A172 (cell line): Measurements from ENCODE around the gene ZC3H10. TPM values are rescaled to one million over a fixed set of nuclear protein-coding genes. Genes with fewer than 3 reads are reported as not detected.
"Not testable (repeated sequence)": the region's sequence is repeated elsewhere in the genome, so short reads cannot be mapped to it uniquely, and the experiment has no call there.

Experiments
- DNase-seq: peaks from one replicate; pipeline ENCODE4 v3.0.0-alpha.2; 2015; ENCODE audit warnings: low spot score
- total RNA-seq: library from RNA; depleted of rRNA; stranded (reverse); fragments of >200 nt; shearing (Covaris generic); gene quantifications from 2 replicates; pipeline ENCODE4 v1.2.3, GENCODE V29; 2014

ZC3H10 gene
- total RNA-seq, 1 experiment from 2014 or later = 1.8 TPM

GRCh38 chr12:56102683-56103065 is 15.4 kb upstream of the ZC3H10 start:
- no peak for DNase-seq

GRCh38 chr12:56103066-56103711 is 14.9 kb upstream of the ZC3H10 start:
- no peak for DNase-seq

- DNase-seq = no peak
These were observed 14.3 kb upstream of the ZC3H10 start for GRCh38 chr12:56103823-56104108.

- DNase-seq = peak; percentile 96
These were observed 13.8 kb upstream of the ZC3H10 start, which contains the start of gene PA2G4 for GRCh38 chr12:56104109-56104814. Gene PA2G4, plus strand, starts transcription at chr12:56104559. Its CDS starts 179 bp downstream, at chr12:56104738.

GRCh38 chr12:56104815-56105608 is 13.1 kb upstream of the ZC3H10 start:
- no peak for DNase-seq

DNA sequence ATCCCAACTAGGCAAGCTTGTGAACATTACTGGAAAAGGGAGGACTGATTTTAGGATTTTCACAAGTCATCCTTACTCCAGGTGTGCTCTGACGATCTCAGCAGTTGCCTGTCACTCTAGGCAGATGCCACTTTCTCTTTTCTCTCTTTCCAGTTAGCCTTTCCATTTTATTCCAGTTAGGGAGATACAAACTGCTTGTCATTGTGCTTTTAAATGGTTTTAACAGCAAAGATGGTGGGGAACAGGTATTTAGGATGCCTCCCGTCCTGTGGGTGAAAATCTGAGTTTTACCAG is 12.5 kb upstream of the ZC3H10 start:
- DNase-seq = no peak

DNA sequence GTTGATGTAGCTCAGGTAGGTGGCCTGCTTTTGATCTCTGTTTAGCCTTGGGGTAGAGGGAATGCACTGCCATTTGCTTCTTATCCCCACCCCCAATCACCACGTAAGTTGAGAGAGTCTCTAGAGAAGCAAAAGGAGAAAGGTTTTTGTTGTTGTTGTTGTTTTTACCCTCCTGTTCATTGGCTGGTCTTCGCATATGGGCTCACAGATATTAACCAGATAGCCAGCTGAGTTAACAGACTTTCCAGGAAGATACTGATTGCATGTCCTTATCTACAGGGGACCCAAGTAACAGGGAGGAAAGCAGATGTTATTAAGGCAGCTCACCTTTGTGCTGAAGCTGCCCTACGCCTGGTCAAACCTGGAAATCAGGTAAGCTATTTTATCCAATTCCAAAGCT is 10.8 kb upstream of the ZC3H10 start:
- no peak for DNase-seq

DNA sequence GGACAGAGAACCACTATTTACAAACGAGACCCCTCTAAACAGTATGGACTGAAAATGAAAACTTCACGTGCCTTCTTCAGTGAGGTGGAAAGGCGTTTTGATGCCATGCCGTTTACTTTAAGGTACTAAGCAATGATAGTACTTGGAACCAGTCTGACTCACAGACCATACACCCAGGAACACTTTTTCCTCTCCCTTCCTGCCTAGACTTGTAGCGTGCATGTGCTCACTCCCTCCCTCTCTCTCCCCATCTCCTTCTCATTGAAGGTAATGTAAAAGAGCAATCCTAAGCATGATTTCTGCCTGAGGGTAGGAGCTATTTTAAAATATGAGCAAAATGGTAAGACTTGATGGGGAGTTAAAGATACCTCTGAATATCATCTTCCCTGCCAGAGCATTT is 7.5 kb upstream of the ZC3H10 start:
- DNase-seq = no peak

DNA sequence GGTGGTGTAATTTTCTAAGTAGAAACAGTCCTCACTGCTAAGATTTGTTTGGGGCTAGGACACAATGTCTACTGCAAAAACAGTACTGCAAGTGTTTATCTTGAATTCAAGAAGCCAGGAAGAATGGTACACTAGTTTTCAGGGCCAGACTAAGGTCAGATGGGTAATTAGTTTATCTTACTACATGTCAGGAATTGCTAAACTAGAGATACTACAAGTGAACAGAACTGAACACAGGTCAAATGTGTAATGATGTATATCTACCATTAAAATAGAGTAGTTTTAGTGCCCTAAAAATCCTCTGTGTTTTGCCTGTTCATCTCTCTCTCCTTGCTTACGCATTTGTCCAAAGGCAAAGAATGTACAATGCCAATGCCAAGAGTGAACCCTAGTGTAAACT is 4.0 kb upstream of the ZC3H10 start:
- DNase-seq = no peak

DNA sequence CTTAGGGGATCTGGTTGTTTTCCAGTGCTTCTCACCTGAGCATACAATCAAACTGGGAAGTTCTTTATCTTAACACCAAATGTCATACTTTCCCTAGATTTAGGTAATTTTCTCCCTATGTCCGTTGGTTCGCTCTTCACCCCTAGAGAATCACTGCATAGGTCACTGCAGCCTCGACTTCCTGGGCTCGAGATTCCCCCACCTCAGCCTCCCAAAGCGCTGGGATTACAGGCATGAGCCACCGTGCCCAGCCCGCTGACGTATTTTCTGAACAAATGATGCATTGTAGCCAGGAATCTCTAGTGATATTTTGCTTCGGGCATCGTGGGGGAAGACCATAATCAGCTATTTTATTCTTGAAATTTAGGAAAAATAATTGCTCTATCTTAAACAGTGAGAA is 2.7 kb upstream of the ZC3H10 start:
- no peak for DNase-seq

DNA sequence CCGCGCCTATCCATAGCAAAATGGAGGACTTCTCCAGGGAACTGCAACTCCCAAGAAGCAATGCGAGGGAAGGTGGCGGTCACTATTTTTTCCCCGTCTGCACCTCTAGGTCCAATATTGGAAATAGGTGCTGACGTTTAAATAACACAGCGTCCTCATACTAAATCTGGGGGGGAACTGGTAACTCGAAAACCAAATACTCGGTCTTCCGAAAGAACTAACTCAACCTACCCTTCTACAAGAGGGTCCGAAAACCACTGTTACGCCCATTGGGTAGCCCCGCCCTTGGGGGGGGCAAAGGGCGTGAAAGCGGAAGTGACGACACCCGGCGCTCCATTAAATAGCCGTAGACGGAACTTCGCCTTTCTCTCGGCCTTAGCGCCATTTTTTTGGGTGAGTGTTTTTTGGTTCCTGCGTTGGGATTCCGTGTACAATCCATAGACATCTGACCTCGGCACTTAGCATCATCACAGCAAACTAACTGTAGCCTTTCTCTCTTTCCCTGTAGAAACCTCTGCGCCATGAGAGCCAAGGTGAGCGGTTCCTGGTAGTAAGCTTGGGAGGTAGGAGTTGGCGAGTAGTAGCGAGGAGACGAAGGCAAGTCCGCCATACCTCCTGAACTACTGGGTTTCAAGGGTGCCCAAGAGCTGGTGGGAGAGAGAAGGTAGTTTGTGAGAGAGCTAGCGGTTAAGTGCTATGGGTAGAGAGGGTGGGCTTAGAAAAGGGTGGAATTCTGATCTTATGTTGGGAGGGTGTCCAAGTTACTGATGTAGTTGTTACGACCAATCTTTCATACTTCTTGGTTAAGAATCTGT is 1.6 kb upstream of the ZC3H10 start, which contains the start of gene RPL41:
Gene RPL41 (plus strand): TSS at position 367 of the 815 bp plus-strand sequence.
- peak; percentile 89 for DNase-seq

GRCh38 chr12:56117082-56117706 is 872 bp upstream of the ZC3H10 start:
- DNase-seq = not testable (repeated sequence)

DNA sequence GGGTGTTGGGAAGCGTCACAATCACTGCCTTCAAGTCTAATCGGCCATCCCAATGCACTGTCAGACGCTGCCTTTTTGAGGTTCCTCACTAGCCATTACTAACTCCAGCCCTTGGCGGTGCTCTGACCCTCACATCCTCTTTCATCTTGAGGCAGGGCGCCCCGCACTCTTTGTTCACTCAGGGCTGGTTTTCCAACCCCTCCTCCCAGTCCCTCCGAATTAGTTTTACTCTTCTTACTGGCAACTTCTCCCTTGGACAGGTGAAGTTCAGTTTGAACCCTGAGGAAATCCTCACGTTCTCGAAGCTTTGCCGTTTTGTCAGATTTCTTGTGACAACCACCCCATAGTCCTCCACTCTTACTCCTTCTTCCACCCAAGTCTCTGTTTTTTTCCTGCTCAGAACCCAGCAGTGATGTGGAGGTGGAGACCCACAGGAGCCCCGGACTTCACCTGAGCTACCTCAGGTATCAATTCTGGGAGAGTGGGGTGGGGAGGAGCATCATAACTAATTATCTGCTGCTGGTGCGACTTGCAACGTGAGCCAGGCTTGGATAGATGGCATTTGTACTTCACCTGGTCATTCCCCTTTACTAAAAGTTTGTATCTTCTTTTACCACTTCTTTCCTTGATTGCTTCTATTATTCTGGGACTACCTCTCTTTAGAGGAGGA is 757 bp downstream of the ZC3H10 start:
- DNase-seq = no peak

GRCh38 chr12:56119361-56119796 is 1.3 kb downstream of the ZC3H10 start:
- DNase-seq = peak; percentile 89

DNA sequence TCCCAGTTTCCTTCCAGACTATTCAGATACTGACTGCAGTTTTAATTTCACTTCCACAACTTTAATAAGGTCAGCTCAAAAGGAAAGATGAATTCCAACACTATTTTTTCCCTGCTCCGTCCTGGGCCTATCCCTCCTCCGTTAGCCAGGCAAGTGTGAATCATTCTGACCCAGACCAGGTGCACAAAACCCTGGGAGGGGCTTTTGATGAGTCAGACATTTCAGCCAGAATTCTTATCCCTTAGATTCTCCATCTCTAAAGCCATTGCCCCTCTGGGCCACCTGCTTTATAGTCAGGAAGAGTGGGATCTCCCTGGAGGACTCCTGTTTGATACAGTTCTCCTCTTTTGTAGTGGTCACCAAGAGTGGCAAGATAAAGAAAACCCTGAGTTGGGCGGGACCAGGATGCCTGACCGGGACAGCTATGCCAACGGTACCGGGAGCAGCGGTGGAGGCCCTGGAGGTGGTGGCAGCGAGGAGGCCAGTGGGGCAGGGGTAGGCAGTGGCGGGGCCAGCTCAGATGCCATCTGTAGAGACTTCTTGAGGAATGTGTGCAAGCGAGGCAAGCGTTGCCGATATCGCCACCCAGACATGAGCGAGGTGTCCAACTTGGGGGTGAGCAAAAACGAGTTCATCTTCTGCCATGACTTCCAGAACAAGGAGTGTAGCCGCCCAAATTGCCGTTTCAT is 2.2 kb downstream of the ZC3H10 start:
- DNase-seq = peak; percentile 72

DNA sequence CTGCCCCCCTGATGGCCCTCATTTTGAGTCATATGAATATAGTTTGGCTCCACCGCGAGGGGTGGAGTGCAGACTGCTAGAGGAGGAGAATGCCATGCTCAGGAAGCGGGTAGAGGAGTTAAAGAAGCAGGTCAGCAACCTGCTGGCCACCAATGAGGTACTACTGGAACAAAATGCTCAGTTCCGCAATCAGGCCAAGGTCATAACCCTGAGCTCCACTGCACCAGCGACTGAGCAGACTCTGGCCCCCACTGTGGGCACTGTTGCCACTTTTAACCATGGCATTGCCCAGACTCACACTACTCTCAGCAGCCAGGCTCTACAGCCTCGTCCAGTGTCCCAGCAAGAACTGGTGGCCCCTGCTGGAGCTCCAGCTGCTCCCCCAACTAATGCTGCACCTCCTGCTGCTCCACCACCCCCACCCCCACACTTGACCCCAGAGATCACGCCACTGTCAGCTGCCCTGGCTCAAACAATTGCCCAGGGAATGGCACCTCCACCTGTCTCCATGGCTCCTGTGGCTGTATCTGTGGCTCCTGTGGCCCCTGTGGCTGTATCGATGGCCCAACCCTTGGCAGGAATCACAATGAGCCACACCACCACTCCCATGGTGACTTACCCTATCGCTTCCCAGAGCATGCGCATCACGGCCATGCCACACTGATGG is 3.3 kb downstream of the ZC3H10 start:
- DNase-seq = no peak

- DNase-seq = no peak
These were observed 4.6 kb downstream of the ZC3H10 start for GRCh38 chr12:56122637-56123036.

- DNase-seq = no peak
These were observed 6.1 kb downstream of the ZC3H10 start for GRCh38 chr12:56124133-56124532.

GRCh38 chr12:56126732-56127239 is 8.7 kb downstream of the ZC3H10 start:
- no peak for DNase-seq

DNA sequence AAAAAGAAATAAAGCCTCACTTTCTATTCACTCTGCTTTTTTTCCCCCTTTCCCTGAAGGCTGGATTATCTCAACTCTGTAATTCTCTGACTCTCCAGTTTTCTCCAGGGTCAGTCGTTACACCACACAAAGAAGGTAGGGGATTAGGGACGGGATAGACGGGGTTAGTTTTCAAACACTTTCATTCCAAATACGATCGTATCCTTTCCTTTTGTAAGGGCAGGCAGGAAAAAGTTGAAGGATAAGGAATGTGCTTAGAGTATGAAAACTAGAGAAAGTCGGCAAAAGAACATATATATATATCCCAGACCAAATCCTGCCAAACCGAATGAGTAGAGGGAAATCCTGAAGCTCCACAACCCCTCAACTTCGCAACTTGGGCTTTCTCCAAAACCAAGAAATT is 9.4 kb downstream of the ZC3H10 start:
- no peak for DNase-seq
